Measurements from ENCODE around the gene SKIDA1.
A peak's percentile ranks its signal among the peaks of the same experiment; 100 is the strongest.

SKIDA1 gene

DNA sequence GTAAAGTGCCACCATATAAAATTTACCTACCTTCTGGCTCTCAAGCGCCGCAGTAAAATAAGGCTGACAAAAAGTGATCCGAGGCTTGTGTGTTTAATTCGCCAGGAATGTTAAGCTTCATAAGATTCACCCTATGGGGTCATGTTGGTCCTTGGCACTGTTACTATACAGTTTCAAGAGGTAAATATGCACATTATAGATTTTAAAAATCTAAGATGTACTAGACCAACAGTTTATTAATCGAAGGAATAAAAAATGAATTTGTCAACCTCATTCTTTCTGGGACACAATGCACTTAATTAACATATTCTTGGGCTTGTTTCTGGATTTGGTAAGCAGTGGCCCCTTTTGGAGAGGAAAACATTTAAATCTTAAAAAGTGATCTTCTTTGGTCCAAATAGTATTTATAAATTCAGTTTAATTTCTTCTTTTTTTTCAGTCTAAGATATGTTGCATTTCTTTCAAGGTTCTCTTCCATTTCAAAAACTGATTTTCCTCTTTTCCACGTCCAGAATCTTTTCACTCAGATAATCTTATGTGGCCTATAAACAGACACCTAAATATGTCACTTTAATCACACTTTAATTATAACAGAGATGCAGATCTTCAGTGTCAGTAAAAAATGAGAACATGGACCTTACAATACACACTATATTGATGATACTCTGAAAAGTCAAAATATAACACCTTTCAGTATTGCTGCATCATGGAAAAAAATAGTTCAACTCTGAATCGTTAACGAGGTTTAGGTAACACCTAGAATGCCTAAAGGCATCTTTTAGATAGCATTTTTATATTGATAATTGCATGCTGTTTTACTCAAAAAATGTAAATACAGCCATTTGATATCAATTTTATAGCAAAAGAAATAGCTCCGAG lies 3.8 kb upstream of the SKIDA1 start:
- DNase-seq (ENCODE audit: low read depth): no peak

DNA sequence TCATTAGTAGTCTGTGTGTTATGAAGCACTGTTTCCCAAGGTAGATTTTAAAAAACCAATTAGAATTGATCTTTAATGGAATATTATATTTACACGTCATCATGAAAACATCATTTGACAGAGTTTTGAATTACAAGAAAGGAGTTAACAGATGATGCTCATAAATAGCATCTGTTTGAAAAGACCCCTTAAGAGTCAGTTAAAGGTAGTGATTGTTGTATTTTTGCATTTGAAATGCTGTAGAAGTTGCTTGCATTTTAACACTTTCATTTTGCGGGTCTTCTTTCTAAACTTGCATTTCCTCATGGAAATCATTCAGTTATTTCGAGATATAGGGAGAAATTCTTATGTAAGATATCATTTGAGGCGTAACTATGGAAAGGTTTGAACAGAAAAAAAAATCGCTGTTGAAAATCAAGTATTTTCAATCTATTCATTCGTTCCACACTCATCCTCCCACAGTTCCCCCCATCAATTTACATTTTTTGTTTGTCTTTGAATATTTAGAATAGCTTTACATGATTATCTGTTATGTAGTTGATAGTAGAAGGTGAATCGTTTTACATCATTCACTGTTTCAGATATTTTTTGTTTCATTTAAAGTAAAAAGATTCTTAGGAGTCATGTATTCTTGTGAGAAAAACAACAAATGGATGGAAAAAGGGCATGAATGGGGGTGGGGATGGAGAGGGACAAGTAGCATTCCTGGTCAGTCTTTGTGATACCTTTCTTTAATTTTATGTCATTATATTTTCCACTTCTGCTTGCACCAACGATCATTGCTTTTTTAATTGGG lies 3.0 kb upstream of the SKIDA1 start:
- DNase-seq (ENCODE audit: low read depth): no peak

DNA sequence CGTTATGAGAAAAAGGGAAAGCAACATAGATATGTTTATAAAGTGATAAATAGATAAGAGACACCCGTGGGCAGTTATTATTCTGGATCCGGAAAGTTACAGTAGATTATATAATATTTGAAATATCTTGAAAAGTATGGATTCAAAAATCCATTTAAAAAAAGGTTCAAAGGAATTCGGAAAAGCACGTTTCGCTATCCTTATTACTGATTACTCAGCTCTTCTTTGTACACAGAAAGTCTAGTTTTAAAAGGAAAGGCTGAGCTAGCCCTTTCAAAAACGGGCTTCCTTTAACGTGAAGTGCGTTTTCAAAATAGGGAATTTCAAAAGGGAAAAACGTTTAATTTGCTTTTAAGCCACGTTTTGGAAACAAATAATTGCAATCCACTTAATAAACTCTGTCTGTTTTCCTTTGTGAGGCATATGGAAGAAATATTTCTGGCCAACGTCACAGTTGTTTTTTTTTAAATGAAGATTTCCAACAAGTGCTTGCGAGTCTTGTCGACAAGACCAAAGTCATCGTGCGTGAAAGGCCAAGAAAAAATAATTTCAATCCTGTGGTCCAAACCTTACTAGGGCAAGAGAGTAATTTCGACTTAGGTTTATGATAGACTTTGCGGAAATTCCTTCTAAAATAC lies 2.2 kb upstream of the SKIDA1 start:
- no peak for DNase-seq (ENCODE audit: low read depth)

DNA sequence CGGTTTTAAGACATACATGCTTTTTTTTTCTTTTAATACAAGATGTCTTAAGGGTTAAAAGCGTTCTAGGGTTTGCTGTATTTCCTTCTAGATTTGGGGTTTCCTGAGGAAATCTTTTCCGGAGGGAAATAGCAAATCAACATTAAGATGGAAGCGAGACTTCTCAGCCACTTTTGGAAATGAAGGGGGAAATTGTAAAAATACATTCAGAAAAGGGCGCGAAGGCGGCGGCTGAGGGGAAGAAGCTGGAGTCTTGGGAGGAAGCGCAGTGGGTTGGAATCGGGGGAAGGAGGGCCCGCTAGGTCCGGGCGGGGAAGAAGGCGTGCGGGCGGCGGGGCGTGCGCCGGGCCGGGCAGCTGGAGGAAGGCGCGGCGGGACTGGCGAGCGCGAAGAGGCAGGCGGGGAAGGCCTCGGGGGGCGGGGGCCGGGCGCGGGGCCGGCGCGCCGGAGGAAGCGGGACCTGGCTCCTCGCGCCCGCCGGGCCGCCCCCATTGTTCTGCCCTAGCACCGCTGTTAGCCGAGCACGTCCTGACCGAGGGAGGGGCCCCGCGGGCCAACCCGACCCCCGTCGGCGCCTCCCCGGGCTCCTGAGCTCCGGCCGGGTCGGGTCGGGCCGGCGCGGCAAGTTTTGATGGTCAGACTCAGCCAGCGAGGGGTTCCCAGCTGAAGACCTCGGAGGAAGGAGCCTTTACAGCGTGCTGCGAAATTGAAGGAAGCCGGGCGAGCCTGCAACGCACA lies 1.5 kb upstream of the SKIDA1 start:
- no peak for DNase-seq (ENCODE audit: low read depth)

DNA sequence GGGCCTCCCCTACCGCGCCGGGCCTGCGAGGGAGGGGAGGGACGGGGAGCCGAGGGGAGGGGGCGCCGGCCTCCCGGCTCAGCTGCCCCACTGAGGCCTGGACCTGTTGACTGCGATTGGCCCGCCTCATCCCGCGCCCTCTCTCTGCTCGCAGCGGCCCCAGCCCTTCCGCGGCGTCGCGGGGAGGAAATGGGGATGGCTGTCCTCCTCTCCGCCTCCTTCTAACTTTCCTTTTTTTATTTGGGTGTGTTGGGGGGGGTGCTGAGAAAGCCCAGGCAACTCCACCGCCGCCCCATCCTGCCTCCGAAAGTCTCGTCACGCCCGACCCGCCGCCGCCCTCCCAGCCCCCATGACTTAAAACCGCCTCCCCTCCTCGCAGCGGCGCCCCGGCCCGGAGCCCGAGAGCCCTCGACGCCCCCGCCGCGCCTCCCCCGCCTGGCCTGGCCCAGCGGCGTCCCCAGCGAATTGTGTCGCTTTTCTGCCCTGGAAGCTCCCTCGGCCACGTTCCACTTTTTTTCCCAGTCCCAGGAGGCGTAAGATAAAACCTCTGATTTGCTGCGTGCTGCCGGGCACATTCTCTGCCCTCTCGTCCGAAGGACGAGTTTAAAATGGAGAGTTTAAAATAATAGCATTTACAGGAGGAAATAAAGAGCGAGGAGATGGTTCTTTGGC lies 842 bp upstream of the SKIDA1 start:
- DNase-seq (ENCODE audit: low read depth): peak; percentile 56

DNA sequence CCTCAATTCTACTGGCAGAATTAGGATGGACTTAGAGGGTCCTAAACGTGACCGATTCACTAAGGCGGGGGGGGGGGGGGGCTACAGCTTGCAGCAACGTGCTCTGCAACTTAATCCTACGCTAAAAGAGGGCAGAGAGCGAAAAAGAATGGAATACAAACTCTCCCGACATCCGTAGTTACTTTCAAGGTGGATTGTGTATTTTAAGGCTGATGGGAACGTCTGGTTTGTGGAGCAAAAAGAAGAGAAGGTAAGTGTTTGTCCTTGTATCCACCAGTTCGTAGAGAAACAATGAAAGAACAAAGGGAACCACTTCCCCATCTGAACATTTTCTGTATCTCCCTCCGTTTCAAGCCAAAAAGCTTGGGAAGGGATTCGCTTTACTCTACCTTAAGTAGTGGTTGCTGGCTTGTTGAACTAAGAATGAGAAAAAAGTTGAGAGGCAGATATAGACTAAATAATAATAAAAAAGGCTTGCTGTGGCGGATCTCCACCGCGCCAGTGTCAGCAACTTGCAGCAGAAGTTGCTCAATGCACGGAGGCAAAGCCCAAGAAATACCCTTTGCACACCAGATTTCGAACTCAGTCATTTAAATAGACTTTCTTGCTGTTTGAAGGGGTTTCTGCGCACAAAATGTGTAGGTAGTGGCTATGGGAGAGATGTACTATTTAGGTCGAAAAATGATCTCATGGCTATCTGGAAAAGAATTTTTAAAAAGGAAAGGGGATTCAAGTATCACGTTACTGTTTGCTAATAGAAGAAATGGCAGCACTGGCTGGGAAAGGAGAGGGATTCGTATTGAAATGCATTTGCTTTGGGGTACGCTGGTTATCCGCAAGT lies 736 bp downstream of the SKIDA1 start:
- no peak for DNase-seq (ENCODE audit: low read depth)

DNA sequence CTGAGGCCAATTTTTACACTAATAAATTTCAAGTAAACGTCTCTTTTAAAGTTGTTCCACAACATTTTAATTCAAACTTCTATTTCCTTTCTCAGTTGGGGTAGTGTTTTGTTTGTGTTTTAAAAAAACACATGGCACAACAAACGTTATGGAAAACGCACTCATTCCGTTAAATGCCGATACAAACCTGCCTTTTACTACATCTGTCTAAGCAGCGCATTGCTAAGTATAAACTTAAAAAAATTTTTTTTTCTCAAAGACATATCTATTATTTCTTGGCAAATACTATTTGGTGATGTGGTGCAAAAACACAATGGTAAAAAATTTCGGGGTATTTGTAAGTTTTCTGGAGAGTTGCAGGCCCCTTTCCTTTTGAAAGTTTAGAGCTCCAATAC lies 1.4 kb downstream of the SKIDA1 start:
- DNase-seq (ENCODE audit: low read depth): no peak

DNA sequence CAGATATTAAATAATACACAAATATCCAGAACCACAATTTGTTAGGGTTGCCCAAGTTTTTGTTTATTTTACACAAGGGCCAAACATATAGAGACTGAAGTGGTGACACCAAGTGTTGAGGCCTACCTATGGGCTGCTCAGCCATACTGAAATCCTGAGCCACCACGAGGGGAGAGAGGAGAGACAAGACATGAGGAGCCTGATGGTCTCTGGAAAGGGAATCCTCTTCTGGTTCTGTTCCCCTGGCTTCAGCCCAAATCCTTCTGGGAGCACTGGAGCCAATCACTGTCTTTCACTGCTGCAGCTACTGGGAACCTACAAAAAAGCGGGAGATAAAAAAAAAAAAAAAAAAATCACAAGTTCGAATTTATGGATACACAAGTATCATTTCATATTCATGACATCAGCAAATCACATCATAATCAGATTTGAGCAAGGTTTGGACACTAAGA lies 1.9 kb downstream of the SKIDA1 start:
- no peak for DNase-seq (ENCODE audit: low read depth)

DNA sequence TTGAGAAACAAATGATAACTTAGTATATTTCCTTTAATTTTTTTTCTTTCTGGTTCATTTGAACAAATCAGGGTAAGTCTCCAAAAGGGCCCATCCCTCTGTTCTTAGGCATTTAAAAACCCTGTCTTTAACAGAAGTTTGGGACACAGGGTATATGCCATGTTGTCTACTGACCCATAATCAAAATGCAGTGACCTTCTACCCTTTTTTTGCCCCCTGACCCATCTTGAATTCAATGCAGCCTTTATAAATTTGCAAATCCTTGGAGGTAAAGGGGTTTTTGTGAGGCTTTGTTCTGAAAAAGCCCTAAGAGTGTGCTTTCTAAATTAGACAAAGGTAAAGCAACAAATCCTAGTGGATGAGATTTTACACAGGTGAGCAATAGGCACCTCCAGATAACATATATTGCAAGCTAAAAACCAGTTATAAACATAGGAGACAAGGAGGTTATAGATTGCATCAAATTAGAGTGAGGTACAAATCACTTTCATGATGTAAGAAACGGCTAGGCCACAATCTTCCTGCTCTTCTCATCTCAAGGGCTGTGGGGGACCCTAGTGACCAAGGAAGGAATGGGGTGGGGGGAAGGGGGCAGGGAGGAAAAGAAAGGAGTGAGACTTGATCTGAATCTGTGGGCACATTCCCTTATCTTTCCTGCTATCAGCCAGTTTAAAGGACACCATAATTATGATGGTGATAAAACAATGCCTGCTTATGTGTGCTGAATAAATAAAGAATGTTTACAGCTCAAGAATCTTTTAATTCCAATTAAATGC lies 2.7 kb downstream of the SKIDA1 start:
- DNase-seq (ENCODE audit: low read depth): no peak

DNA sequence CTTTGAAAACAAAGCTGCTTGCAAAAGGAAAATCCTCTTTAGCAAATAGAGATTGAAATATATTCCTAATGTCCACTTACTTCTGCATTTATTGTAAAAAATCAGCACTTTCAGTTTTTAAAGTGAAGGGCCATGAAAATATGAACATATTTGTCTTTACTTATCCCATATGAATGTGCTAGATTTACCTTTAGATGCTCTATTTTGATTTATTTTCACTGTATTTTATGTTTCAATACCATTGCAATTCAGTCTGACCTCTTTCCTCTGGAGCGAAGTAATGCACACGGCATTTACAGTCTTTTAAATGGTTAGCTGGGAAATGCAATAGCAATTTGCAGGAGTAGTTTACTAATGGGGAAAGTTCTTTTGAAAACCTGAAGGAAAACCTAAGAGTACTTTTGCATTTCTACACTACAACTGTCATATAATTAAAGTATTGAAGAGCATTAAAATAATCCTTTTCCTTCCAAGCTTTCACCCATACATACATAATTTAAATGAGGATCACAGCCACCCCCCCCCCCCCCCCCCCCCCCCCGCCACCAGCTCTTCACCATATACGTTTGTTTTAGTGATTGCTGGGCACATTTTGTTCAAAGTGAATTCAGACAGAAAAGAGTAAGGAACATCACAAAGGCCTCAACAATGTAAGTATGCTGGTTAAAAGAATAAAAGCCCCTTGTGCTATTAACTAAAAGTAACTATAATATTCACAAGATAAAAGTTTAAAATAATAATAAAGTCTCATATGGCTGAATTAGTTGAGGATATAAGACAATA lies 3.5 kb downstream of the SKIDA1 start:
- DNase-seq (ENCODE audit: low read depth): no peak

DNA sequence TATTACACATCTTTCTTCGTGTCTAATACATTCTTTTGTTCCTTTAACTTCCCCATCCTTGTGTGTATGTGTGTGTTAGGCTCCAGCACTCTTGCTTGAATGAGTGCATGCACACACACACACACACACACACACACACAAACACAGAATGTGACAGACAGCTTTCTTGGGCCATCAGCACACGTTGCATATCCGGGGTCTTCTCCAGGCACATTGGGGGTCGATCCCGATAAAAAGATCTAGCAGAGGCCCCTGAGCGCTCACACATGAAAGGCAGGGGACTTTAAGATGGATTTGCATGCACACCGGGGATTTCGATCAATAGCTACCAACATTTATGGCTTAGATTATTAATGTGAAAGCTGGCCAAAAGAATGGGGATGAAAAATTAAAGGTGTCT lies 4.5 kb downstream of the SKIDA1 start:
- DNase-seq (ENCODE audit: low read depth): no peak

DNA sequence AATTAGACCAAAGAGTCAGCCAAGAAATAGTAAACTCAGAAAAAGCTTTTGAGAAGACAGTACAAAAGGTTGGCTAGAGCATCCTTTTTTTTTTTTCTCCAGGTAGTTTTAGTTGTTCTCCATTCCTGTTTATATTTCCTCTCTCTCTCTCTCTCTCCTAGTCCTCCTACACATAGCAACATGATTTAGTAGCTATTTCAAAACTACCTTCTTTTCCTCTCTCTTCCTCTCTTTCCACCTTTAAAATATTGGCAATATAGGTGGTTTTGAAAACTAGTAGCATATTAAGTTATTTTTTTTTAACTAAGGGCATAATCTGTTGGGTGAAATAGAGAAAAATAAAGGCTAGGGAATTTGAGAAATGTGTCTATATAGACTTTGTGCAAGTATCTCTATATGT lies 5.0 kb downstream of the SKIDA1 start:
- no peak for DNase-seq (ENCODE audit: low read depth)

DNA sequence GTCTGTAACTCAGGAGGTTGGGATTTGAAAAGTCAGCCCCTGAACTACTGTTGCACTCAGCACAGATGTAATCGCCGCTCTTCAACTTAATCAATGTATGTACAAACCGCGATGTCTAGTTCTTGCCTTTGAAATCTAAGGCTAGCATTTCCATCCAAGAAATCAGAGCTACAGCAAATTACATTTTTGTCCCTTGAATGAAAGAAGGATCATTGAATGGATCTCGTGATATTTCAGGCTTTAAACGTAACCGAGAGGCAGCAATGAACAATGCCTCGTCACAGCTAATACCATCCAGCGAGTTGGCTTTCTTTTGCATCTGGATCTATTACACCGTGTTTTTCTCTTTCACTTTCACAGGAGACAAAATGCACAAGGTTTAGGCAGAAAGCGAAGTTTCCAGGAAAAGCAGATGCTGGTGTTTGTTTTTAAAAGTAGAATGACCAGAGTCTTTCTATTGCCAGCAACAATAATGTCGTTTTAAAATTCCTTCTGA lies 5.5 kb downstream of the SKIDA1 start:
- no peak for DNase-seq (ENCODE audit: low read depth)

DNA sequence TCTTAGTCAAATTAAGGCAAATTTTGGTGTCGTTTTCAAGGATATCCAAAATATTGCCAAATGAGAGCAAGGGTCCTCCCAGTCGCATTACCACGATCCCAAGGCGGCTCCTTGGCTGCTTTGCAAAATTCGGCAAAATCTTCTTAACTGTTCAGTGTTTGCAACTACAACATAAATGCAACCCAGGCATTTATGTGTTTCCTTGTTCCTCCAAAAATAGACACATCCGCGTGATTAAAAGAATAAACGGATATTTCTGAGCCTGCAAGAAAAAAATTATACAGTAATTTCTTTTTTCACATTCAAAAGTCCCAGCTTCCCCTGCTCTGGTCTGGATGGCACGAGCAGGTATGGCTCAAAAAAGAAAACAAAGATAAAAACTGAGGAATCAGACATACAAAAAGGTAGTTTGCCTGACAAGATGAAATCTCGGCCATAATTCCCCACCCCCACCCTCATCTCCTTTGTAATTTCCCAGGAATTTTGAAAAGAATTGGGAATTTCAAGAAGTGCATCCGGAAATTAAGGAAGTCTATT lies 6.0 kb downstream of the SKIDA1 start:
- no peak for DNase-seq (ENCODE audit: low read depth)

DNA sequence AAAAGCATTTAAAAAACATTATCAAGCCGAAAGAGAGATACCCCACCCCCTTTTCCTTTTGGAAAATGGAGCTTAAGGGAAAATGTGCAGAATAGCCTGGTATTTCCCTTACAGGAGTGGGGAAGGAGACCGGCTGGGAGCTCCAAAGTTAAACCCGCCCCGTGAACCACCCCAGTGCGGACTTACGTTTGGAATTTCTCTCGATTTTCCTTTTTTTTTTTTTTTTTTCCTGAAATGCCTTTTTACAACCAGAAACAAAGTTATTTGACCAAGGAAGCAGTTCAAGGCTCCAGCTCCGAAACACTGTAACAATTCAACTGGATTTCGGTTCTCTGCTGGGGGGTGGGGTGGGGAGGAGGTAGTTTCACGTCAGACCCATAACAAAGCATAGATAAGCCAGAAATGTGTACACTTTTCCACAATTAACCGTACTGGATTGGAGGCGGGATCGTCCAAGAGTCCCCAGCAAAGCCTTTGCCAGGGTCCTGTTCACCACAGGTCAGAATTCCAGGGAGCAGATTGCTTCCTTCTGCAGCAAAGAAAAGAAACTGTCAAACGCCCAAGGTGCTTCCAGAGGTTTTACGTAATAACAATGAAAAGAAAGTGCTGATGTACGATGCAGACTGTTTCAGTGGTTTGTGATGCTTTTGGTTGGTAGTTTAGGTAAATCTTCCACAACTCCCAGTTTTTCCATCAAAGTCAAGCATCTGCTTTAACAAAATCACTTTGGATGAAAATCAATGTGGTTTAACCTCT lies 6.7 kb downstream of the SKIDA1 start:
- DNase-seq (ENCODE audit: low read depth): no peak

DNA sequence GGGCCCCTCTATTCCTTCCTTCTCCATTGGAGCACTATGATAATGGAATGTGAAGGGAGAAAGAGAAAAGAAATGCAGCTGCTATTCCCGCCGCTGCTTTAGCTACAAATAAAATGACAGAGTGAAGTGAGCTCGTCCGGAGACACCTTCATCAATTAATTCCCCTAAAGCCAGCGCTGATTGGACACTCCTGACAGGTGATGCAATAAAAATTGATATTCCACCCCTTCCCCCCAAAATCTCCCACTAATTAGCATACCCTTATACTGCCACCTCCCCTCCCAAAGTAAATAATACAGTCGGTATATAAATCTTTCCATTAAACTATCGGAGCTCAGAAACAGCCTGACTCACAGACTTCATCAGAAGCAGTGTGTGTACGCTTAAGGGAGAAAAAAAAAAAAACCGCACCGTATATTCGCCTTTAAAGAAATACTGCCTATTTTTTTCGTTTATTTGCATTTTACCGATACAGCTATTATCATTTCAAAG lies 7.3 kb downstream of the SKIDA1 start:
- no peak for DNase-seq (ENCODE audit: low read depth)
